GM12872 (cell line): ENCODE measurements around the gene ALKBH5.

Experiments
- CTCF ChIP-seq: IDR thresholded peaks from 3 replicates; pipeline ENCODE4 v1.5.1; 2011; ENCODE audit warnings: low read depth, mild to moderate bottlenecking, low read length, moderate library complexity; ENCODE audit not compliant: insufficient read depth

Gene ALKBH5

GRCh38 chr17:18172531-18173278, 10.9 kb upstream of the ALKBH5 start:
- TF ChIP-seq CTCF: no peak

GRCh38 chr17:18173740-18174139, 9.9 kb upstream of the ALKBH5 start:
- TF ChIP-seq CTCF: no peak

- no peak for TF ChIP-seq CTCF
Observed at GRCh38 chr17:18176176-18176575, 7.5 kb upstream of the ALKBH5 start.

- TF ChIP-seq CTCF: no peak
Observed at GRCh38 chr17:18177133-18177532, 6.5 kb upstream of the ALKBH5 start.

- no peak for TF ChIP-seq CTCF
Observed at GRCh38 chr17:18177722-18178121, 5.9 kb upstream of the ALKBH5 start.

- no peak for TF ChIP-seq CTCF
Observed at GRCh38 chr17:18179196-18179595, 4.4 kb upstream of the ALKBH5 start.

- no peak for TF ChIP-seq CTCF
Observed at GRCh38 chr17:18179804-18180203, 3.8 kb upstream of the ALKBH5 start.
